HuH-7.5 (cell line): ENCODE results near the gene VSIG10L2.

ENCODE experiments used
- DNase-seq: peaks from one replicate; pipeline ENCODE4 v3.0.0; 2011; ENCODE audit warnings: low spot score

VSIG10L2 gene

GRCh38 chr11:125947419-125948277 lies 1.8 kb downstream of the VSIG10L2 start:
- no peak for DNase-seq

GRCh38 chr11:125948278-125949051 lies 2.6 kb downstream of the VSIG10L2 start:
- no peak for DNase-seq

GRCh38 chr11:125949271-125950177 lies 3.7 kb downstream of the VSIG10L2 start:
- no peak for DNase-seq

GRCh38 chr11:125950178-125950490 lies 4.3 kb downstream of the VSIG10L2 start:
- no peak for DNase-seq

GRCh38 chr11:125950696-125951651 lies 5.1 kb downstream of the VSIG10L2 start:
- no peak for DNase-seq

- DNase-seq, result no peak
Measured at GRCh38 chr11:125951731-125952130, 5.9 kb downstream of the VSIG10L2 start.

- no peak for DNase-seq
Measured at GRCh38 chr11:125952559-125952958, 6.7 kb downstream of the VSIG10L2 start.

- DNase-seq, result no peak
Measured at GRCh38 chr11:125952973-125953372, 7.1 kb downstream of the VSIG10L2 start.

GRCh38 chr11:125953401-125953935 lies 7.6 kb downstream of the VSIG10L2 start:
- DNase-seq, result no peak

GRCh38 chr11:125954123-125954944 lies 8.5 kb downstream of the VSIG10L2 start:
- no peak for DNase-seq

GRCh38 chr11:125954945-125955640 lies 9.2 kb downstream of the VSIG10L2 start:
- no peak for DNase-seq

- no peak for DNase-seq
Measured at GRCh38 chr11:125955856-125956255, 10.0 kb downstream of the VSIG10L2 start.

GRCh38 chr11:125956391-125957134 lies 10.7 kb downstream of the VSIG10L2 start:
- no peak for DNase-seq

GRCh38 chr11:125957618-125958332 lies 11.9 kb downstream of the VSIG10L2 start:
- DNase-seq, result no peak

GRCh38 chr11:125958872-125959400 lies 13.1 kb downstream of the VSIG10L2 start:
- DNase-seq, result no peak

GRCh38 chr11:125959511-125959910 lies 13.7 kb downstream of the VSIG10L2 start:
- no peak for DNase-seq

- no peak for DNase-seq
Measured at GRCh38 chr11:125959931-125960330, 14.1 kb downstream of the VSIG10L2 start.

GRCh38 chr11:125960771-125961170 lies 14.9 kb downstream of the VSIG10L2 start:
- no peak for DNase-seq
